Measurements from ENCODE around the gene AOPEP. TPM values are rescaled to one million over a fixed set of nuclear protein-coding genes. Genes with fewer than 3 reads are reported as not detected.

AOPEP gene
- total RNA-seq, 4 donors from 2014 or later: 126 to 216 (median 136) TPM

DNA sequence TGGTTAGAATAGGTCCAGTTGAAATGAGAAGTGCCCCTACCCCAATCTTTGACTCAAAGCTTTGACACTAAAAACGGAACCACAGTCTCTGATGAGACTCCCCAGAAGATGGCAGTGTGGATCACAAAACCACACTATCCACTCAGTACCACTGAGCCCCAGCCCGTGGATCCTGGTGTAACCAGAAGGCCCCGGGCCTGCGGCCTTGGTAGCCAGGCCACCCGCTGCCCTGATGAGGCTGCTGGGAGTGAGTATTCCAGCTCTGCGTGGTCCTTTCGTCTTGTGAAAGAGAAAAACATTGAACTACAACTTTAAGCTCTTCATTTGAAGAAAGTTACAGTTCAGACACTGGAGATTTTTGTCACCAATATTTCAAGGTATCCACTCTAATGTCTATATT is 45.0 kb upstream of the AOPEP start:
- H3K27me3 ChIP-seq: no peaks in the 10 kb centered on the region
- H3K36me3 ChIP-seq: no peaks in the 10 kb centered on the region
- 10 to 19% methylated on average over 7 of the region's 7 CpGs for WGBS, 2 donors
- peak; percentile 74 to 79 for DNase-seq
- intact Hi-C loops (cut with DNase I): loop anchor here (5.0 kb wide), 1 partner anchor 446 kb away; no protein-coding TSS in a partner anchor
- TF ChIP-seq, protein P1, sequence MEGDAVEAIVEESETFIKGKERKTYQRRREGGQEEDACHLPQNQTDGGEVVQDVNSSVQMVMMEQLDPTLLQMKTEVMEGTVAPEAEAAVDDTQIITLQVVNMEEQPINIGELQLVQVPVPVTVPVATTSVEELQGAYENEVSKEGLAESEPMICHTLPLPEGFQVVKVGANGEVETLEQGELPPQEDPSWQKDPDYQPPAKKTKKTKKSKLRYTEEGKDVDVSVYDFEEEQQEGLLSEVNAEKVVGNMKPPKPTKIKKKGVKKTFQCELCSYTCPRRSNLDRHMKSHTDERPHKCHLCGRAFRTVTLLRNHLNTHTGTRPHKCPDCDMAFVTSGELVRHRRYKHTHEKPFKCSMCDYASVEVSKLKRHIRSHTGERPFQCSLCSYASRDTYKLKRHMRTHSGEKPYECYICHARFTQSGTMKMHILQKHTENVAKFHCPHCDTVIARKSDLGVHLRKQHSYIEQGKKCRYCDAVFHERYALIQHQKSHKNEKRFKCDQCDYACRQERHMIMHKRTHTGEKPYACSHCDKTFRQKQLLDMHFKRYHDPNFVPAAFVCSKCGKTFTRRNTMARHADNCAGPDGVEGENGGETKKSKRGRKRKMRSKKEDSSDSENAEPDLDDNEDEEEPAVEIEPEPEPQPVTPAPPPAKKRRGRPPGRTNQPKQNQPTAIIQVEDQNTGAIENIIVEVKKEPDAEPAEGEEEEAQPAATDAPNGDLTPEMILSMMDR (IDR thresholded peaks at IDR 0.05): peak; percentile 23 to 79 (median 74)
- TF ChIP-seq POLR2A (IDR thresholded peaks at IDR 0.05): no peak
- no peaks in the 10 kb centered on the region for H3K9me3 ChIP-seq
- H3K4me1 ChIP-seq: no peaks in the 10 kb centered on the region
- H3K4me3 ChIP-seq (replicated peaks in 1 of 3): no peak overlapping the region
- peak overlapping the region in 1 of 3 donors; percentile 31 for H3K27ac ChIP-seq

- Histone ChIP-seq H3K4me3 (replicated peaks in 1 of 3) (no peak overlapping the region), H3K9me3 (no peaks in the 10 kb centered on the region), H3K27ac (no peak overlapping the region), H3K36me3 (no peaks in the 10 kb centered on the region), H3K4me1 (peaks cover 0 to 4% of the 10 kb centered on the region in 2 donors), H3K27me3 (no peaks in the 10 kb centered on the region)
- intact Hi-C loops (cut with DNase I): no loop called here
- TF ChIP-seq, protein P1 (IDR thresholded peaks at IDR 0.05): no peak
- TF ChIP-seq POLR2A (IDR thresholded peaks at IDR 0.05): no peak
- DNase-seq: no peak
- 86 to 96% methylated on average over 2 of the region's 2 CpGs for WGBS, 2 donors
Observed at GRCh38 chr9:94685359-94685758, 41.1 kb upstream of the AOPEP start.

DNA sequence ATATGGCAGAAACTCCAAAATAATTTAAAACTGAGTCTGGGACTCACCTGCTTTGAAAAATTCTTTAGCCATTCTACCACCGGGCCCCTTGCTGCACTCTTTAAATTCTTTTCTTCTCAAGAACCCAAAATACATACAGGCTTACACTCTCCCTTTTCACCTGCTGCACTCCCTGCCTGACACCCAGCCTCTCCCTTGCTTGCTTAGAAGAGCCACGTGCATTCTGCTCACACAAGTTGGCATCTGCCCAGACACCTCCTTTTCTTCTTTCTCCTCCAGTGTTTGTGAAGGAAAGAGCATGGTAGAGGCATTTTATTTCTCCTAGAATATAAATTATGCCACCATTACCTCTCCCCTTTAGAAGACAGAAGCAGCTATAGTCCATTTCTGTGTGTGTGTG is 39.0 kb upstream of the AOPEP start:
- Histone ChIP-seq H3K27me3 (no peaks in the 10 kb centered on the region), H3K36me3 (no peaks in the 10 kb centered on the region), H3K4me3 (replicated peaks in 1 of 3) (no peak overlapping the region), H3K27ac (no peak overlapping the region), H3K4me1 (peaks cover 0 to 4% of the 10 kb centered on the region in 2 donors), H3K9me3 (no peaks in the 10 kb centered on the region)
- intact Hi-C loops (cut with DNase I): no loop called here
- DNase-seq: peak; percentile 49 to 56
- no peak for TF ChIP-seq POLR2A (IDR thresholded peaks at IDR 0.05)
- TF ChIP-seq, protein P1 (IDR thresholded peaks at IDR 0.05): no peak
- 21 to 25% methylated on average over 2 of the region's 2 CpGs for WGBS, 2 donors

DNA sequence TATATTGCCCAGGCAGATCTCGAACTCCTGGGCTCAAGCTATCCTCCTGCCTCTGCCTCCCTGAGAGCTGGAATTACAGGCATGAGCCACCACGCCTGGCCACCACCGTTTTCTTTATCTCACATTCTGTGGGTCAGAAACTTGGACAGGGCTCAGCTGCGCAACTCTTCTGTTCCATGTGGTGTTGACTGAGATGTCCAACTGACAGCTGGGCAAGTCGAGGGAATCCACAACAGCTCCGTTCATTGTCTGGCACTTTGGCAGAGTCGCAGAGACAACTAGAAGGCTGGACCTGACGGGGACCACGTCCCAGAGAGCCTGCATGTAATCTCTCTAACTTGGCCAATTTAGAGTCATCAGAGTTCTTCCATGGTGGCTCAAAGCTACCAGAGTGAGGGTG is 36.2 kb upstream of the AOPEP start:
- no peak overlapping the region for H3K27ac ChIP-seq
- intact Hi-C loops (cut with DNase I): no loop called here
- whole genome bisulfite sequencing, 2 donors: 86 to 91% methylated on average over 9 of the region's 9 CpGs
- H3K36me3 ChIP-seq: no peaks in the 10 kb centered on the region
- TF ChIP-seq, protein P1 (IDR thresholded peaks at IDR 0.05): no peak
- TF ChIP-seq POLR2A (IDR thresholded peaks at IDR 0.05): no peak
- no peak overlapping the region for H3K4me3 ChIP-seq (replicated peaks in 1 of 3)
- no peaks in the 10 kb centered on the region for H3K9me3 ChIP-seq
- H3K27me3 ChIP-seq: no peaks in the 10 kb centered on the region
- peaks cover 3 to 7% of the 10 kb centered on the region in 2 donors for H3K4me1 ChIP-seq
- DNase-seq: no peak

GRCh38 chr9:94692601-94693000 is 33.9 kb upstream of the AOPEP start:
- no peak overlapping the region for H3K4me3 ChIP-seq (replicated peaks in 1 of 3)
- H3K9me3 ChIP-seq: no peaks in the 10 kb centered on the region
- DNase-seq: peak; percentile 56 to 61
- H3K27ac ChIP-seq: no peak overlapping the region
- no peaks in the 10 kb centered on the region for H3K36me3 ChIP-seq
- peaks cover 3 to 4% of the 10 kb centered on the region in 2 donors for H3K4me1 ChIP-seq
- WGBS, 2 donors: 26 to 50% methylated on average over 3 to 4 of the region's 4 CpGs
- intact Hi-C loops (cut with DNase I): no loop called here
- H3K27me3 ChIP-seq: no peaks in the 10 kb centered on the region
- TF ChIP-seq POLR2A (IDR thresholded peaks at IDR 0.05): no peak
- TF ChIP-seq, protein P1 (IDR thresholded peaks at IDR 0.05): no peak

All from thyroid gland (tissue), 4 donors.